HG03097 (cell line): ENCODE results near the gene HACD4.
"Not testable (repeated sequence)": the region's sequence is repeated elsewhere in the genome, so short reads cannot be mapped to it uniquely, and the experiment has no call there.

ENCODE experiments used
- ATAC-seq: cut with Tn5 transposase; IDR thresholded peaks from one replicate; pipeline ENCODE4 v1.9.1; 2021; ENCODE audit not compliant: unreplicated experiment, low FRiP score

HACD4 gene

GRCh38 chr9:20973246-20973947, 58.0 kb downstream of the HACD4 start:
- ATAC-seq: not testable (repeated sequence)

- ATAC-seq: no peak
These were observed 58.8 kb downstream of the HACD4 start for GRCh38 chr9:20972684-20973083.

GRCh38 chr9:20962536-20963225, 68.8 kb downstream of the HACD4 start:
- ATAC-seq: no peak

GRCh38 chr9:20950707-20951106, 80.7 kb downstream of the HACD4 start:
- no peak for ATAC-seq
